Mucosa of stomach (tissue), 1 donor: ENCODE measurements around the gene KSR1.
A peak's percentile ranks its signal among the peaks of the same experiment; 100 is the strongest.

Source experiments
- H3K27me3 ChIP-seq: one replicate; pipeline ENCODE4 v1.7.0; 2013; ENCODE audit warnings: mild to moderate bottlenecking, low read length; ENCODE audit not compliant: control insufficient read depth, insufficient read depth
- H3K36me3 ChIP-seq: one replicate; pipeline ENCODE4 v1.7.0; 2013; ENCODE audit warnings: low read length; ENCODE audit not compliant: control insufficient read depth, insufficient read depth
- H3K4me1 ChIP-seq: one replicate; pipeline ENCODE4 v1.7.0; 2013; ENCODE audit warnings: mild to moderate bottlenecking, low read length; ENCODE audit not compliant: control insufficient read depth, insufficient read depth
- H3K4me3 ChIP-seq: one replicate; pipeline ENCODE4 v1.7.0; 2013; ENCODE audit warnings: low read length
- H3K9ac ChIP-seq: one replicate; pipeline ENCODE4 v1.7.0; 2013; ENCODE audit warnings: mild to moderate bottlenecking, low read length, moderate library complexity
- H3K9me3 ChIP-seq: one replicate; pipeline ENCODE4 v1.7.0; 2013; ENCODE audit warnings: mild to moderate bottlenecking, low read length, moderate library complexity; ENCODE audit not compliant: control insufficient read depth
- donor health status: Pancreatic carcinoma.

KSR1 gene

DNA sequence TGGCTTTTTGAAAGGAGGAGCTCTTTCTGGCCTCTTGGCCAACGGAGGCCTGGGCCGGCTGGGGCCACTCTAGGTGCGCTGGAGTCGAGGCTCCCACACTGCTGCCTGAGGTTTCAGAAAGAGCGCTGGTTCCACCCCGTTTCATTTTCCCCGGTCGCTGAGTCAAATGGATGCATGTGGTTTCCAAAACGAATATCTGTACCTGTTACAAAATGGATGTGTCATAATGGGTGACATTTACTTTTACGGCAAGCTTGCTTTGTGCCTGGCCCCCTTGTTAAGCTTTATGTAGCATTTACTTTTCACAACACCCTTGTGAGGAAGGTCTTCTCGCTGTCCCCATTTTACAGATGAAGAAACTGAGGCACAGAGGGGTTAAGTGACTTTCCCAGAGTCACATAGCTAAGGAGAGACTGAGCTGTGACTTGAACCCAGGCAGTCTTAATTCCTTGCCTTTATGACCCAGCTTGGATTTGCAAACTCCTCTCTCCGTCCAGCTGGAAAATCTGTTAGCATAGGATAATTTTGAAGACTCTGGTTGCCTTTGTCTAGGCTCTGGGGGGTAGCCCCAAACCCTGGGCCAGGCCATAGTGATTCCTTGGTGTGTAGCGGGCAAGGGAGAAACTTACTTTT lies 10.6 kb downstream of the KSR1 start:
- Histone ChIP-seq H3K36me3 (no peaks in the 10 kb centered on the region), H3K4me1 (peaks cover 10% of the 10 kb centered on the region), H3K9me3 (no peaks in the 10 kb centered on the region), H3K27me3 (no peaks in the 10 kb centered on the region), H3K4me3 (no peak overlapping the region), H3K9ac (no peak overlapping the region)

DNA sequence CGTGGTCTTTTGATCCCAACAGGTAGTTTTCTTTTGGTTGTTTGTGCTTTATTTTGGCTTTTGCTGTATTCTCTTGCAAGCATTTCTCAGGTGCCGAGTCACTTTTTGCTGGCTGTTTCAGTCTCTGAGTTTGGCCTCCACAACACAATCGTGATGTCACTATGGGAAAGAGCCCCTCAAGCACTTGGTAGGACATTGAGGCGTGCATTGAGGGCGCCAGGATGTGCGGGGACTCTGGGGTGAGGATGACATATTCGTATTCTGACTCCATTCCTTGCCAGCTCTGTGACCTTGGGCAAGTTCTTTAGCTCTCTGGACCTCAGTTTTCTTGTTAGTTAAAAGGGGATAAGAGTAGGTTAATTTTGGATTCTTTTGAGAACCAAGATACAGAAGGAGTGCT lies 13.0 kb downstream of the KSR1 start:
- H3K27me3 ChIP-seq: no peaks in the 10 kb centered on the region
- H3K9ac ChIP-seq: no peak overlapping the region
- peaks cover 23% of the 10 kb centered on the region for H3K4me1 ChIP-seq

DNA sequence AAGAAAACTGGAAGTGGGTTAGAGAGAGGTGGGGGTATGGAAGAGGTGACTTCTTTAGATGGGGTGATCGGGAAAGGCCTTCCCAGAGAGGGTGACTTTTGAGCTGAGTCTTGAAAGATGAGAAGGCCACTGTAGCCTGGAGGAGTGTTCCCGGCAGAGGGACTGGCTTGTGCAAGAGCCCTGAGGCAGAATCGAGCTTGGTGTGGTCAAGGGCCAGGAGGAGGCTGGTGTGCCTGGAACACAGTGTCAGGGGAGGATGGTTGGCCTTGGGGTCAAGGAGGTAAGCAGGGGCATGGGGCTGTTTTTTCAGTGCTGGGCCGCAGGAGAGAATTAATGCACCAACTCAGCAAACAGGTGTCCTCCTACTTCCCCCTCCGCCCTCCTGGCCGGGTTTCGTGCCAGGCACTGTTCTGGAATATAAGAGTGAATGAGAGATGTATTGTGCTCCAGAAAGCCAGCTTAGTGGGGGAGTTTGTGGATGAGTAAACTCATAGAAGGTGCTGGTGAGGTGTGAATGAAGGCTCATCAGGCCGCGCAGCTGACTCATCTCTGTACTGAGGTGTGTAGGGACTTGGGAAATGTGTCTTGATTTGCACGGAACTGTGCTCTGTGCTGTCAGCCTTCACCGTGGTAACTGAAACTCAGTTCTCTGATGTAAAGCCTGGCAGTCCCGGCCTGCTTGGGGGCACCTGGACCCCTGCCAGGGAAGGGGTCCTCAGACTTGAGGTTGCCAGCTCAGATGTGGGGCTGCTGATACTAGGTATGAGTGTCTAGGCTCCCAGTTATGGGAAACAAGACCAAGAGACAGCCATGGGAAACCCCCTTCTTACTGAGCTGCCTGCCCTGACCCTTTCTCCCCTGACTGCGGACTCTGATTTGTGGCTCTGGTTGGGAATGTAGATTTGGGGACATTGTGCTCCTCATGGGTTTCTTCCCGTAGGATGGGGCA lies 15.3 kb downstream of the KSR1 start:
- H3K4me1 ChIP-seq: peaks cover 31% of the 10 kb centered on the region

More for the DNA sequence above, 13.0 kb downstream of the KSR1 start:
- Histone ChIP-seq H3K4me3 (no peak overlapping the region), H3K36me3 (no peaks in the 10 kb centered on the region), H3K9me3 (no peaks in the 10 kb centered on the region)

DNA sequence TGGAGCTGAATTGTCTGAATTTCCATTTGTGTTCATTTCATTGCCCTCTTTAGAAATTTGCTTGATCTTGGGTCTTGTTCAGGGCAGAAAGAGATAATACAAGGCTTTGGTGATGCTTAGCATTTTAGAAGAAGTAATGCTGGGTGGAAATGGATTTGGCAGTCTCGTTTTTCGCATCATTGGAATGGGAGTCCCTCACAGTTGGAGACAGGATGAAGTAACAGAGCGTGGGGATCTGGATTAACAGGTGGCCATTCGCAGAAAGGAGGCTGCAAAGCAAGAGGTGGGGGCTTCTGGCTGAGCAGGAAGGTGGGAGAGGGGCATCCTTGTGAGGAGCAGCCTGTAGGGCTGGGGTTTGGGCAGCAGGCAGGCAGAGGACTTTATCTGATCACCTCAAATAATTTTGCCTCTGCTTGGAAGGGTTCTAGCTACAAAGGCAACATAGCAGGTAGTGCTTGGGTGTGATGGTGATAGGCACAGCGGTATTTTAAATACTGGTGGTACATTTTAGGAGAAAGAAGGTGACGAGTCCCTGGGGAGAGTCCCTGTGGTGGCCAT lies 17.0 kb downstream of the KSR1 start:
- Histone ChIP-seq H3K9ac (no peak overlapping the region), H3K4me3 (no peak overlapping the region), H3K36me3 (no peaks in the 10 kb centered on the region), H3K4me1 (peaks cover 31% of the 10 kb centered on the region), H3K9me3 (no peaks in the 10 kb centered on the region), H3K27me3 (no peaks in the 10 kb centered on the region)

More for the DNA sequence above, 15.3 kb downstream of the KSR1 start:
- Histone ChIP-seq H3K9me3 (no peaks in the 10 kb centered on the region), H3K4me3 (no peak overlapping the region), H3K9ac (no peak overlapping the region), H3K27me3 (no peaks in the 10 kb centered on the region), H3K36me3 (no peaks in the 10 kb centered on the region)

DNA sequence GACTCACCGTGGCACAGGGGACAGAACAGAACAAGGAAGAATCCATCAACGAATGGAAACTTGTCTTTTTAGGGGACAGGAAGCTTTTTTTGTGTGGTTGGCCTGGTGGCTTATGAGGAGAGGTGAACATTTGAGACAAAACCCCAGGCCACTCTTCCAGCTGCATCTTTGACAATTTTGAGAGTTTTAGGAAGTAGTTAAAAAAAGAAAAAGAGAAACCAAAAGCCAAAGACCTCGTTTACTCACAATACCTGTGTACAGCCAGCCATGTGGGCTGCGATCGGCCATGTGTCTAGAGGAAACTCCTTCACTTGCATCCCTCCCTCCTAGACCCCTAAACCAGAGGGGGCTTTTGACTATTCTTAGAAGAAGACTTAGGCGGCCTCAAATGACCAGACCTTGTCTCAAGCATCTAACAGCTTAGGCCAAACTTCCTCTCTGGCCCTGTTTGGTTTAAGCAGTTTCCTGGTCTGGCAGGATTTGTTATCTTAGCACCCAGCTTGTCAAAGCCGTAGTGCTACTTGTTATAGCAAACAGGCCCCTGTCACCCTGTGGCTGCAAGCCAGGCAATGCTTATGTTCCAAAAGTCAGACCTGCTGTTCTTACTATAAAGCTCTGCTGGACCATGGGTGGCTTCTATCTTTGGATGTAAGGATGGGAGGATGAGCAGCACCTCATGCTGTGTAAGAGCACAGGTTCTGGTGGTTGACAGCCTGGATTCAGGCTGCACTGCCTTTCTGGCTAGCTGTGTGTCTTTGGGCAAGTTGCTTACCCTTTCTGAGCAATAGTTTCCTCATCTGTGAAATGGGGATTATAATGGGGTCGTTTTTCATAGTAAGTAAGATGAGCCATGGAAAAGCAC lies 17.7 kb downstream of the KSR1 start:
- Histone ChIP-seq H3K9me3 (no peaks in the 10 kb centered on the region), H3K4me3 (no peak overlapping the region), H3K9ac (peak overlapping the region; percentile 13), H3K36me3 (no peaks in the 10 kb centered on the region), H3K4me1 (peaks cover 31% of the 10 kb centered on the region), H3K27me3 (no peaks in the 10 kb centered on the region)

DNA sequence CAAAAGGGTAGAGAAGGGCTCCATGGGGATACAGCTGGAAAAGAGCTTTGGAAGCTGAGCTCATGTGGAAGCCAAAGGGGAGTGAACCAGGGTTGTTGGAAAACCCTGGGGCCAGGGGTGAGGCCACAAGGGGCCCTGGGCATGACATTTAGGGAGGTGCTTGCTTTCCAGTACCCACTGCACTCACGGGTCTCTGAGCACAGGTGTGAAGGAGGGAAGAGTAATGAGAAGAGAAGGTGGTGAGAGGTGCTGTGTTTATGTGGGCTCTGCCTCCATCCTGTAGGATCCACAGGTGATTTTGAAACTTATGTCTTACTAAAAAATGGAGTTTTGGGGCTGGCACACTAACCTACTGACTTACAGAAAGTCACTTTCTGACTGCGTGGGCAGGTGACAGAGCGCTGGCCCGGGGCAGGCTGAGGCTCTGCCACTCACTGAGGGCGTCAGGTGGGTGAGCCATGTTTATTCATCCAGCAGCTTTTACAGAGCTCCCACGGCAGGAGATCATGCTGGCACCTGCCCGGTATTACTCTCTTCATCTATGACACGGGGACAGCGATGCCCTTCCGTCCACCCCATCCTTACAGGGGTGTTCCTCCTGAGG lies 18.9 kb downstream of the KSR1 start:
- Histone ChIP-seq H3K36me3 (no peaks in the 10 kb centered on the region), H3K4me1 (peaks cover 31% of the 10 kb centered on the region)

GRCh38 chr17:27475981-27476895 lies 20.0 kb downstream of the KSR1 start:
- Histone ChIP-seq H3K4me1 (peaks cover 36% of the 10 kb centered on the region), H3K27me3 (no peaks in the 10 kb centered on the region), H3K36me3 (no peaks in the 10 kb centered on the region), H3K9me3 (no peaks in the 10 kb centered on the region), H3K9ac (no peak overlapping the region), H3K4me3 (no peak overlapping the region)

More for the DNA sequence above, 18.9 kb downstream of the KSR1 start:
- Histone ChIP-seq H3K9me3 (no peaks in the 10 kb centered on the region), H3K27me3 (no peaks in the 10 kb centered on the region), H3K4me3 (no peak overlapping the region), H3K9ac (no peak overlapping the region)

GRCh38 chr17:27477050-27477888 lies 21.0 kb downstream of the KSR1 start:
- H3K27me3 ChIP-seq: no peaks in the 10 kb centered on the region
- H3K36me3 ChIP-seq: no peaks in the 10 kb centered on the region
- H3K4me1 ChIP-seq: peaks cover 27% of the 10 kb centered on the region
- no peaks in the 10 kb centered on the region for H3K9me3 ChIP-seq
- no peak overlapping the region for H3K9ac ChIP-seq
- no peak overlapping the region for H3K4me3 ChIP-seq

GRCh38 chr17:27477971-27478684 lies 21.9 kb downstream of the KSR1 start:
- Histone ChIP-seq H3K27me3 (no peaks in the 10 kb centered on the region), H3K4me1 (peaks cover 26% of the 10 kb centered on the region), H3K9me3 (no peaks in the 10 kb centered on the region), H3K36me3 (no peaks in the 10 kb centered on the region), H3K9ac (no peak overlapping the region), H3K4me3 (no peak overlapping the region)
